K562 treated with DMSO at 1 percent for 4 hours (cell line): ENCODE measurements around the gene SFTPD. TPM values are rescaled to one million over a fixed set of nuclear protein-coding genes. Genes with fewer than 3 reads are reported as not detected.

Experiments
- total RNA-seq: library from RNA; unstranded; fragments of 300-600 nt; gene quantifications from 2 replicates; pipeline ENCODE4 v1.2.3, GENCODE V29; 2022; ENCODE audit not compliant: insufficient read depth

The SFTPD gene
- total RNA-seq, result not detected in 2 replicates

GRCh38 chr10:79948976-79949722 lies at the start of gene SFTPD:
Gene SFTPD (minus strand): TSS chr10:79949105. CDS start chr10:79946659, 2,446 bp downstream.

Other genes starting within 250 kb of the SFTPD start
- gene NUTM2B, start 245.9 kb downstream of the SFTPD start, total RNA-seq, result 6.8 and 7.1 TPM in 2 replicates
- gene NUTM2E, start 122.4 kb downstream of the SFTPD start, total RNA-seq, result 0.23 TPM in 1 of 2 replicates, not detected in the other
- 0.85 and 1.4 TPM in 2 replicates for gene TMEM254, start 129.6 kb upstream of the SFTPD start, total RNA-seq
- gene PLAC9, start 183.6 kb upstream of the SFTPD start, total RNA-seq, result not detected in 2 replicates